ENCODE results near the gene KIF7.

GRCh38 chr15:89679212-89679611 lies 23.9 kb upstream of the KIF7 start, which contains the start of gene PLIN1:
- TF ChIP-seq CEBPB (IDR thresholded peaks at IDR 0.05) (no peak), EP300 (IDR thresholded peaks at IDR 0.05; ENCODE audit: borderline replicate concordance) (no peak), TEAD4 (IDR thresholded peaks at IDR 0.05) (no peak), YY1 (IDR thresholded peaks at IDR 0.05; ENCODE audit: low read depth) (no peak)
